NCI-H1417 (cell line): ENCODE measurements around the gene ZMYM2.
A peak's percentile ranks its signal among the peaks of the same experiment; 100 is the strongest.

Experiments used
- DNase-seq, 3 experiments: peaks; one replicate each; lab custom pipeline; 2025; lab: John Stamatoyannopoulos, UW

Gene ZMYM2

DNA sequence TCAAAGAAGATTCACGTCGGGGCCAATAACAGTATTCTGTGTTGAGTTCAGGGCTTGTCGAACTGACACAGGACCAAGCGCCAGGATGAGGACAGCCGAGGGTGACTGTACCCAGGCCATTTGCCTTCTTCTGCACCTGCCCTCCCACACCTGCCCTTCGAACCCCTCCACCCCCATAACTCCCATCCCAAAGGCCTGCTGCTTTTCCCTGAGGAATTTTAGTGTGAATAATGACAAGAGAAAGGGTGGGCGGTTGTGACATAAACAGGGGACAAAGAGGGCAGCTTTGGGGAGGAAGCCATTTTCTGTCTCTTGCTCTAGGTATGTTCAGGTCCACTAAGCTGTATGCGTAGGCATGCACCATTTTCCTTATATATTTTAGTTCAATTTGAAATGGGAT lies 176.2 kb downstream of the ZMYM2 start:
- DNase-seq: no peak

DNA sequence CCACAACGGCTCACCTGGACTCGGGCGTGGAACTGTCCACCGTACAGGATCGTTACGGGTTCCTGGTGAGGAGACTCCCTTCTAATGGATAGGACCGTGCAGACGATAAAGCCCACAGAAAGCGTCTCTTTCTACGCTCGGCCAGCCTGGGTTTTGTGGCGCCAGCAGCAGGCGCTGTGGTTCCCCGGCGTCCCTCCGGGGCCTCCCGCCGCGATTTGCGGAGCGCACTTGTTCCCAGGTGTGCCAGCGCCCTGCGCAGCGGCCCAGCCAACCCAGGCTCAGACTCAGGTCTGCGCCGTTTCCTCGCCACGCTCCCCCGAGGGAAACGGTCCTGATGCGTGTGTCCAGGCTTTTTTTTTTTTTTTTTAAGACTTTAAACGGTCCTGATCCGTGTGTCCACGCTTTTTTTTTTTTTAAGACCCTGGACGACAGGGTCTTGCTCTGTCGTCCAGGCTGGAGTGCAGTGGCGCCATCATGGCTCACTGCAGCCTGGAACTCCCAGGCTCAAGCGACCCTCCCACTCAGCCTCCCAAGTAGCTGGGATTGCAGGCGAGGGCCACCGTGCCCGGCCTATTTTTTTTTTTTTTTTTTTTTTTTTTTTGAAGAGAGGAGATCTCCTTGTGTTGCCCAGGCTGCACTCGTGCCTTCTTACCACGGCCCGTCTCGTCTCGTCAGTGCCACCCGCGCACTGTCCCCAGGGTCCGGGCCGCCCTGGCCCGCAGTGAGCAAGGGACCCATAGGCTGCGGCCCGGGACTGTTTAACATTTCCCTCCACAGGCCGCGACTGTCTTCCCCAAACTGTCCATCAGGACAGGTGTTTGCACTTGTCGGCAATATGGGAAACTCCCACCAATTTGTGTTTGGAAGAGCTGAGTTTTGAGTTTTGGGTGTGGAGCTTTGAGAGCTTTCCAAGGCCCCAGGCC lies 178.5 kb downstream of the ZMYM2 start:
- DNase-seq: peak in 1 of 3 experiments; percentile 24

GRCh38 chr13:20137875-20138274 lies 179.3 kb downstream of the ZMYM2 start:
- DNase-seq: no peak

GRCh38 chr13:20140487-20140886 lies 182.0 kb downstream of the ZMYM2 start:
- DNase-seq: peak in 1 of 3 experiments; percentile 37
